ENCODE results near the gene KCNJ4.

KCNJ4 gene

GRCh38 chr22:38467438-38467903, 12.5 kb upstream of the KCNJ4 start:
- no peak for DNase-seq (ENCODE audit: low read depth)
- H3K4me3 ChIP-seq (ENCODE audit: control insufficient read depth, low read depth, low read length), result peak overlapping the region; percentile 52
- no peak for TF ChIP-seq CTCF (IDR thresholded peaks at IDR 0.05; ENCODE audit: control insufficient read depth, insufficient read depth, low read depth, low read length, missing control alignments)

GRCh38 chr22:38465673-38466490, 10.9 kb upstream of the KCNJ4 start:
- no peak for TF ChIP-seq CTCF (IDR thresholded peaks at IDR 0.05; ENCODE audit: control insufficient read depth, insufficient read depth, low read depth, low read length, missing control alignments)
- no peak for DNase-seq (ENCODE audit: low read depth)
- H3K4me3 ChIP-seq (ENCODE audit: control insufficient read depth, low read depth, low read length), result no peak overlapping the region

GRCh38 chr22:38464992-38465672, 10.1 kb upstream of the KCNJ4 start:
- no peak for DNase-seq (ENCODE audit: low read depth)
- no peak overlapping the region for H3K4me3 ChIP-seq (ENCODE audit: control insufficient read depth, low read depth, low read length)
- no peak for TF ChIP-seq CTCF (IDR thresholded peaks at IDR 0.05; ENCODE audit: control insufficient read depth, insufficient read depth, low read depth, low read length, missing control alignments)

- DNase-seq (ENCODE audit: low read depth), result no peak
- no peak overlapping the region for H3K4me3 ChIP-seq (ENCODE audit: control insufficient read depth, low read depth, low read length)
- no peak for TF ChIP-seq CTCF (IDR thresholded peaks at IDR 0.05; ENCODE audit: control insufficient read depth, insufficient read depth, low read depth, low read length, missing control alignments)
These were observed 8.2 kb upstream of the KCNJ4 start for GRCh38 chr22:38462960-38463784.

- H3K4me3 ChIP-seq (ENCODE audit: control insufficient read depth, low read depth, low read length), result no peak overlapping the region
- TF ChIP-seq CTCF (IDR thresholded peaks at IDR 0.05; ENCODE audit: control insufficient read depth, insufficient read depth, low read depth, low read length, missing control alignments), result no peak
- no peak for DNase-seq (ENCODE audit: low read depth)
These were observed 6.5 kb upstream of the KCNJ4 start for GRCh38 chr22:38461414-38462081.

- H3K4me3 ChIP-seq (ENCODE audit: control insufficient read depth, low read depth, low read length), result no peak overlapping the region
- DNase-seq (ENCODE audit: low read depth), result no peak
- no peak for TF ChIP-seq CTCF (IDR thresholded peaks at IDR 0.05; ENCODE audit: control insufficient read depth, insufficient read depth, low read depth, low read length, missing control alignments)
These were observed 6.0 kb upstream of the KCNJ4 start for GRCh38 chr22:38461057-38461413.
